IMR-90 (cell line): Measurements from ENCODE around the gene COL18A1.

Source experiments
- CEBPB ChIP-seq: IDR thresholded peaks from 2 replicates; pipeline ENCODE4 v1.6.1; 2012; ENCODE audit warnings: low read depth, low read length, improper control_type of control experiment
- CHD1 ChIP-seq: IDR thresholded peaks from 2 replicates; pipeline ENCODE4 v1.6.1; 2012; ENCODE audit warnings: low read depth, low read length, improper control_type of control experiment
- CTCF ChIP-seq: conservative IDR thresholded peaks from 2 replicates; pipeline ENCODE4 v1.5.1; 2012; ENCODE audit warnings: mild to moderate bottlenecking, low read depth, low read length, improper control_type of control experiment
- ELK1 ChIP-seq: fragments of 150-350 bp; IDR thresholded peaks from 2 replicates; pipeline ENCODE4 v1.6.1; 2016; ENCODE audit warnings: low read depth, mild to moderate bottlenecking, low read length, moderate library complexity, borderline replicate concordance
- FOS ChIP-seq: fragments of 150-350 bp; IDR thresholded peaks from 2 replicates; pipeline ENCODE4 v1.6.1; 2016; ENCODE audit warnings: low read depth, low read length
- MAFK ChIP-seq: IDR thresholded peaks from 2 replicates; pipeline ENCODE4 v1.6.1; 2012; ENCODE audit warnings: low read depth, low read length, improper control_type of control experiment
- MAZ ChIP-seq: IDR thresholded peaks from 2 replicates; pipeline ENCODE4 v1.6.1; 2012; ENCODE audit warnings: low read depth, mild to moderate bottlenecking, low read length, improper control_type of control experiment, moderate library complexity, borderline replicate concordance
- MXI1 ChIP-seq: IDR thresholded peaks from 2 replicates; pipeline ENCODE4 v1.6.1; 2012; ENCODE audit warnings: low read depth, mild to moderate bottlenecking, low read length, moderate library complexity, borderline replicate concordance
- NFE2L2 ChIP-seq: fragments of 150-350 bp; IDR thresholded peaks from 2 replicates; pipeline ENCODE4 v1.6.1; 2016; ENCODE audit warnings: low read depth, mild to moderate bottlenecking, low read length
- POLR2A ChIP-seq: IDR thresholded peaks from 2 replicates; pipeline ENCODE4 v1.6.1; 2012; ENCODE audit warnings: mild to moderate bottlenecking, low read depth, low read length
- RFX5 ChIP-seq: IDR thresholded peaks from 2 replicates; pipeline ENCODE4 v1.8.0; 2012; ENCODE audit warnings: low read depth, mild to moderate bottlenecking, low read length, moderate library complexity
- SMC3 ChIP-seq: fragments of 150-350 bp; IDR thresholded peaks from 2 replicates; pipeline ENCODE4 v1.6.1; 2016; ENCODE audit warnings: low read depth, mild to moderate bottlenecking, antibody characterized with exemption, low read length, moderate library complexity
- USF2 ChIP-seq: fragments of 150-350 bp; IDR thresholded peaks from 2 replicates; pipeline ENCODE4 v1.6.1; 2017; ENCODE audit warnings: mild to moderate bottlenecking, antibody characterized with exemption, low read length, low read depth

GRCh38 chr21:45450423-45451090 is 45.6 kb downstream of the COL18A1 start:
- TF ChIP-seq USF2 = no peak
- no peak for TF ChIP-seq CTCF
- no peak for TF ChIP-seq POLR2A
- TF ChIP-seq MXI1 = no peak
- no peak for TF ChIP-seq MAFK
- no peak for TF ChIP-seq MAZ
- no peak for TF ChIP-seq CEBPB
- no peak for TF ChIP-seq NFE2L2
- no peak for TF ChIP-seq FOS
- TF ChIP-seq RFX5 = no peak
- no peak for TF ChIP-seq ELK1
- no peak for TF ChIP-seq CHD1
- no peak for TF ChIP-seq SMC3
